Stimulated activated CD8-positive, alpha-beta memory T cell treated with anti-CD3 and anti-CD28 coated beads, Interleukin-15, amount 100 ng/mL, for 48 hours (primary cell): Measurements from ENCODE around the gene STAB1.
A peak's percentile ranks its signal among the peaks of the same experiment; 100 is the strongest.

Experiments
- DNase-seq, 2 donors: peaks; one replicate each; pipeline ENCODE4 v3.0.0-alpha.2; 2020; ENCODE audit warnings: low read depth in 2 of 2

The STAB1 gene

GRCh38 chr3:52494886-52495495 lies at the start of gene STAB1:
Gene STAB1, plus strand, starts transcription at chr3:52495338. Its CDS starts 76 bp downstream, at chr3:52495414.
- no peak for DNase-seq

GRCh38 chr3:52446042-52446441 lies 49.1 kb upstream of the STAB1 start:
- no peak for DNase-seq

GRCh38 chr3:52446631-52447511 lies 48.3 kb upstream of the STAB1 start:
- DNase-seq: peak; percentile 43 to 56

- no peak for DNase-seq
Measured at GRCh38 chr3:52447512-52448355, 47.4 kb upstream of the STAB1 start.

GRCh38 chr3:52450489-52451236 lies 44.5 kb upstream of the STAB1 start:
- no peak for DNase-seq

GRCh38 chr3:52451237-52452083 lies 43.7 kb upstream of the STAB1 start:
- DNase-seq: no peak

- DNase-seq: no peak
Measured at GRCh38 chr3:52452126-52452525, 43.0 kb upstream of the STAB1 start.

- no peak for DNase-seq
Measured at GRCh38 chr3:52452570-52453221, 42.4 kb upstream of the STAB1 start.

- DNase-seq: no peak
Measured at GRCh38 chr3:52453496-52454249, 41.5 kb upstream of the STAB1 start, which contains the start of gene TNNC1. Gene TNNC1, minus strand, starts transcription at chr3:52454041. Its CDS starts 26 bp downstream, at chr3:52454015.

GRCh38 chr3:52454250-52454937 lies 40.7 kb upstream of the STAB1 start:
- DNase-seq: no peak

GRCh38 chr3:52454938-52455282 lies 40.2 kb upstream of the STAB1 start:
- no peak for DNase-seq

GRCh38 chr3:52455283-52456168 lies 39.6 kb upstream of the STAB1 start, which contains the start of gene NISCH:
Gene NISCH, plus strand, starts transcription at chr3:52455604. Its CDS starts 38 bp downstream, at chr3:52455642.
- DNase-seq: peak; percentile 91

GRCh38 chr3:52456169-52456799 lies 38.9 kb upstream of the STAB1 start:
- DNase-seq: no peak

GRCh38 chr3:52456800-52457183 lies 38.3 kb upstream of the STAB1 start:
- no peak for DNase-seq

GRCh38 chr3:52458031-52458760 lies 36.9 kb upstream of the STAB1 start:
- no peak for DNase-seq

- DNase-seq: no peak
Measured at GRCh38 chr3:52458770-52459545, 36.2 kb upstream of the STAB1 start.
